Measurements from ENCODE around the gene GPRC5C.
A peak's percentile ranks its signal among the peaks of the same experiment; 100 is the strongest.

Gene GPRC5C

DNA sequence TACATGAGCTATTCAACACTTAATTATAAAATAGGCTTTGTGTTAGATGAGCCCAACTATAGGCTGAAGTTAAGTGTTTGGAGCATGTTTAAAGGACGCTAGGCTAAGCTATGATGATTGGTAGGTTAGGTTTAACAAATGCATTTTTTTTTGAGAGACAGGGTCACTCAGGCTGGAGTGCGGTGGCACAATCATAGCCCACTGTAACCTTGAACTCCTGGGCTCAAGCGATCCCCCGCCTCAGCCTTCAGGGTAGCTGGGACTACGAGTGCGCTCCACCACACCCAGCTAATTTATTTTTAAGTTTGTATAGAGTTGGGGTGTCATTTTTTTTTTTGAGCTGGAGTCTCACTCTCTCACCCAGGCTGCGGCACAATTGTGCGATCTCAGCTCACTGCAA is 19.3 kb upstream of the GPRC5C start:
- no peak for DNase-seq (ENCODE audit: low spot score)
- TF ChIP-seq, protein P1, sequence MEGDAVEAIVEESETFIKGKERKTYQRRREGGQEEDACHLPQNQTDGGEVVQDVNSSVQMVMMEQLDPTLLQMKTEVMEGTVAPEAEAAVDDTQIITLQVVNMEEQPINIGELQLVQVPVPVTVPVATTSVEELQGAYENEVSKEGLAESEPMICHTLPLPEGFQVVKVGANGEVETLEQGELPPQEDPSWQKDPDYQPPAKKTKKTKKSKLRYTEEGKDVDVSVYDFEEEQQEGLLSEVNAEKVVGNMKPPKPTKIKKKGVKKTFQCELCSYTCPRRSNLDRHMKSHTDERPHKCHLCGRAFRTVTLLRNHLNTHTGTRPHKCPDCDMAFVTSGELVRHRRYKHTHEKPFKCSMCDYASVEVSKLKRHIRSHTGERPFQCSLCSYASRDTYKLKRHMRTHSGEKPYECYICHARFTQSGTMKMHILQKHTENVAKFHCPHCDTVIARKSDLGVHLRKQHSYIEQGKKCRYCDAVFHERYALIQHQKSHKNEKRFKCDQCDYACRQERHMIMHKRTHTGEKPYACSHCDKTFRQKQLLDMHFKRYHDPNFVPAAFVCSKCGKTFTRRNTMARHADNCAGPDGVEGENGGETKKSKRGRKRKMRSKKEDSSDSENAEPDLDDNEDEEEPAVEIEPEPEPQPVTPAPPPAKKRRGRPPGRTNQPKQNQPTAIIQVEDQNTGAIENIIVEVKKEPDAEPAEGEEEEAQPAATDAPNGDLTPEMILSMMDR (conservative IDR thresholded peaks at IDR 0.05; ENCODE audit: low read depth) = no peak
- ChIA-PET POLR2A (ENCODE audit: low non-redundant PET) (no interaction called here), CTCF (interaction anchor here (0.6 kb wide), 2 partner anchors 20 to 113 kb away, joined by 3 read pairs; no protein-coding TSS in a partner anchor)
- no peak overlapping the region for H3K27ac ChIP-seq

DNA sequence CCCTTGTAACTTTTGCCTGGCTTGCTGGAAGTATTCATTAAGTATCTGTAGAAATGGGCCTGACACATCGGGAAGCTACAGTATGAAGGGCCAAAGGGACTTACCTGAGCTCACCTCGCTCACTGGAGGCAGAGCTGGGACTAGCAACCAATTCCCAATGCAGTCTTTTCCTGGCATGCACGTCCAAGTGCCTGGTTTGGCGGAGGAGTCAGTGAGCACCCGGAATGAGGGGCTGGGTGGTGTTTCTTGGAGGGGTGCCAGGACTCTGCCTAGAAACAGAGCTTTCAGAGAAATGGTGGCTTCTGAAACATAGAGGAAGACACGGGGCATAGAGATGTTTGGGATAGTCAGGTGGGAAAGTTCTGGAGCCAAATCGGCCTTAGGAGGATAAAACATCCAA is 18.4 kb upstream of the GPRC5C start:
- DNase-seq (ENCODE audit: low spot score) = no peak
- ChIA-PET POLR2A (ENCODE audit: low non-redundant PET) (no interaction called here), CTCF (interaction anchor here (0.7 to 0.8 kb wide), 2 partner anchors 22 to 45 kb away, joined by 3 to 4 read pairs; no protein-coding TSS in a partner anchor)
- TF ChIP-seq, protein P1 (conservative IDR thresholded peaks at IDR 0.05; ENCODE audit: low read depth) = no peak
- H3K27ac ChIP-seq = no peak overlapping the region

DNA sequence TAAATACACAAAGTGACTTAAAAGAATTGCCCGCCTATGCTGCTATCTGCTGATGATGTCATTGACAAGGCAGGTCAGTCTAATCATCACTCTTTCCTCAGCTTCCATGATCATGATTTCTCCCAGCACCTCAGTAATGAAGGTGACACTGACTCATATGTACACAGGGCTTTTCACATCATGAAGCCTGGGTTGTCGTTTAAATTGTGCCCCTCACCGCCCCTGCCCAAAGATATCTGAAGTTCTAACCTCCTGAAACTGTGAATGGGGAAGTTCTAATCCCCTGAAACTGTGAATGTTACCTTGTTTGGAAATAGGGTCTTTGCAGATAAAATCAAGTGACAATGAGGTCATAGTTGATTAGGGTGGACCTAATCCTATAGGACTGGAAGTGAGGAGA is 17.4 kb upstream of the GPRC5C start:
- DNase-seq (ENCODE audit: low spot score) = no peak
- H3K27ac ChIP-seq = no peak overlapping the region
- CTCF ChIA-PET = no interaction called here
- POLR2A ChIA-PET (ENCODE audit: low non-redundant PET) = no interaction called here
- TF ChIP-seq, protein P1 (conservative IDR thresholded peaks at IDR 0.05; ENCODE audit: low read depth) = no peak

DNA sequence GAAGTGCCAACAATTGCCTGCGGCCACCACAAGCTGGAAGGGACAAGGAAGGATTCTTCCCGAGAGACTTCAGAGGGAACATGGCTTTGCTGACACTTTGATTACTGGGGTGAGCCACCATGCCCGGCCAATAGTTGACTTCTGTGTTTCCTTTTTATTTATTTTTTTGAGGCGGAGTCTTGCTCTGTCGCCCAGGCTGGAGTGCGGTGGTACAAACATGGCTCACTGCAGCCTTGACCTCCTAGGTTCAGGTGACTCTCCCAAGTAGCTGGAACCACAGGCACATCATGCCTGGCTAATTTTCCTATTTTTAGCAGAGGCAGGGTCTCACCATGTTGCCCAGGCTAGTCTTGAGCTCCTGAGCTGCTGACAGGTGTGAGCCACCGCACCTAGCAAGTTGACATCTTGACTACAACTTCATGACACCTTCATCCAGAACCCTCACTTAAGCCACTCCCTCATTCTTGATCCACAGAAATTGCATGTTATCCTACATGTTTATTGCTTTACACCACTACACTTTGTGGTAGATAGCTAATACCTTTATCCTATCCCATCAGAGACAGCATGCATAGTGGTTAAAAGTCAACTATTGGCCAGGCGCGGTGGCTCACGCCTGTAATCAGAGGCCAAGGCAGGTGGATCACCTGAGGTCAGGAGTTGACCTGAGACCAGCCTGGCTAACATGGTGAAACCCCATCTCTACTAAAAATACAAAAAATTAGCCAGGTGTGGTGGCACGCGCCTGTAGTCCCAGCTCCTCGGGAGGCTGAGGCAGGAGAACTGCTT is 16.1 kb upstream of the GPRC5C start:
- POLR2A ChIA-PET (ENCODE audit: low non-redundant PET) = no interaction called here
- CTCF ChIA-PET = interaction anchor here (0.5 to 0.7 kb wide), 4 partner anchors 11 to 427 kb away, joined by 3 to 4 read pairs (median 3); no protein-coding TSS in a partner anchor
- TF ChIP-seq, protein P1 (conservative IDR thresholded peaks at IDR 0.05; ENCODE audit: low read depth) = no peak

DNA sequence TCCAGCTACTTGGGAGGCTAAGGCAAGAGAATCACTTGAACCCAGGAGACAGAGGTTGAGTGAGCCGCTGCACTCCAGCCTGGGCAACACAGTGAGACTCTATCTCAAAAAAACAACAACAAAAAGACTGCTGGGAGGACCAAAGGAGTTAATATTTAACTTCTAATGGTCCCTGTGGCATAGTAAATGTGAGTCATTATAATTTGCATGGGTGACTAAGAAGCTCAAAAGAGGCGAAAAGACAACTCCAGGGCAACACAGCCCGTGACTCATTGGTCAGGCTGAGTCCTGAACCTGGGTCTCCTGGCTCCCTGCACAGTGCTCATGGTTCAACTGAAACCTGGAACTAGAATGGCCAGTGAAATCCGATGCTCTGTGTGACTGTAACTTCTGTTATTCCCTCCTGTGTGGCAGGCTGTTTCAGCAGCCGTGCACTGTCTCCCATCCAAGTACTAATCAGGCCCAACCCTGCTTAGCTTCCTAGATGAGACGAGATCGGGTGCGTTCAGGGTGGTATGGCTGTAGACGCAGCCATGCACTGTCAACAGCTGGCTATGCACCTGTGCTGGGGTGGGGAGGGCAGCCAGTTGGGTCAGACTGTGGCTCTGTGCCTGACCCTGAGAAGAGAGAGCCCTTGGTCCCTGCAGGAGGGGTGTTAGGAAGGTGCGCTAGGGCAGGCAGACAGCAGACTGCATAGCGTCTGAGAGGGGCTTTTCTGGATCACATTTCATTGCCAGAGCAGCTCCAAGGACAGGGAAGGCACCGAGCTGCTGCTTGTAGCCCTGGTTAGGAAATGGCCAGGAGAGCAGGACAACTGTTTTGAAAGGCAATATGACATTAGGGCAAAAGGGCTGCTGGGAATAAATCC is 14.5 kb upstream of the GPRC5C start:
- POLR2A ChIA-PET (ENCODE audit: low non-redundant PET) = no interaction called here
- peak; percentile 79 for DNase-seq (ENCODE audit: low spot score)
- TF ChIP-seq, protein P1 (conservative IDR thresholded peaks at IDR 0.05; ENCODE audit: low read depth) = no peak
- CTCF ChIA-PET = interaction anchor here (0.6 to 1.9 kb wide), 3 partner anchors 39 to 77 kb away, joined by 3 to 11 read pairs (median 4); no protein-coding TSS in a partner anchor
- H3K27ac ChIP-seq = peak overlapping the region; percentile 20; the same call in 1 of the 2 replicates

More for the DNA sequence above, 16.1 kb upstream of the GPRC5C start:
- no peak for DNase-seq (ENCODE audit: low spot score)
- H3K27ac ChIP-seq = no peak overlapping the region

DNA sequence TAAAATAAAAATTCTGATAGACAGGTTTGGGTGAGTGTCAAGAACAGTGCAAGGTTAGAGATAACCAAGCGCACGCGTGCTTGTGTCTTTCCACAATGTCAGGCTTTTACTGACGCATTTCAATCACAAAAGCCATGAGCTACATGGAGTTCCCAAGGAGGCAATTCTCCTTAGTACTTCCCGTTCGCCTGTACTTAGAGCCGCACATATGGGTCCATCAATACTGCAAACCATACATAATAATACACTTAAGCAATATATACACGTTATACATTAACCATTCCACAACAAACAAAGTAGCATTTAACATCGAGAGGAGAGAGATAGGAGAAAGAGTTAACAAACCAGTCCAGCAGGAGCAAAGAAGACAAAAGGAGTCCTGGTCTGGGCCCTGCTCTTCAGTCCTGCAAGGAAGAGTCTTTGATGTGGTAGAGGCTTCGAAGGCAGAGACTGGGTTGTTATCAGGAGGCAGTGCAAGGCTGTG is 11.9 kb upstream of the GPRC5C start:
- POLR2A ChIA-PET (ENCODE audit: low non-redundant PET) = no interaction called here
- CTCF ChIA-PET = interaction anchor here (0.6 kb wide), 1 partner anchor 238 kb away, joined by 4 read pairs; no protein-coding TSS in a partner anchor
- TF ChIP-seq, protein P1 (conservative IDR thresholded peaks at IDR 0.05; ENCODE audit: low read depth) = no peak
- H3K27ac ChIP-seq = no peak overlapping the region
- no peak for DNase-seq (ENCODE audit: low spot score)

Data from RWPE1 (cell line).